C4-2B (cell line): ENCODE measurements around the gene MYH11.
"Not testable (repeated sequence)": the region's sequence is repeated elsewhere in the genome, so short reads cannot be mapped to it uniquely, and the experiment has no call there.

Experiments
- H3K27ac ChIP-seq: fragments of 450-650 bp; 2 replicates; pipeline ENCODE4 v1.5.1; 2017
- CTCF ChIP-seq: fragments of 450-650 bp; conservative IDR thresholded peaks from 2 replicates; pipeline ENCODE4 v1.5.1; 2017; ENCODE audit warnings: mild to moderate bottlenecking
- ZFX ChIP-seq: fragments of 450-650 bp; IDR thresholded peaks from 2 replicates; pipeline ENCODE4 v1.6.1; 2017

MYH11 gene

GRCh38 chr16:15854906-15855703 lies 1.7 kb downstream of the MYH11 start:
- no peak overlapping the region for H3K27ac ChIP-seq
- TF ChIP-seq ZFX: no peak
- no peak for TF ChIP-seq CTCF

GRCh38 chr16:15854061-15854460 lies 2.8 kb downstream of the MYH11 start:
- no peak for TF ChIP-seq CTCF
- no peak for TF ChIP-seq ZFX
- H3K27ac ChIP-seq: no peak overlapping the region

- no peak overlapping the region for H3K27ac ChIP-seq
- TF ChIP-seq ZFX: no peak
- TF ChIP-seq CTCF: no peak
Observed at GRCh38 chr16:15853021-15853420, 3.8 kb downstream of the MYH11 start.

GRCh38 chr16:15850555-15850954 lies 6.3 kb downstream of the MYH11 start:
- not testable (repeated sequence) for H3K27ac ChIP-seq

GRCh38 chr16:15849209-15849981 lies 7.4 kb downstream of the MYH11 start:
- no peak overlapping the region for H3K27ac ChIP-seq
- TF ChIP-seq CTCF (no peak), ZFX (no peak)

- no peak for TF ChIP-seq ZFX
- no peak for TF ChIP-seq CTCF
- H3K27ac ChIP-seq: no peak overlapping the region
Observed at GRCh38 chr16:15847611-15848175, 9.1 kb downstream of the MYH11 start.

- no peak for TF ChIP-seq CTCF
- no peak for TF ChIP-seq ZFX
Observed at GRCh38 chr16:15846510-15846909, 10.3 kb downstream of the MYH11 start.

More at GRCh38 chr16:15846510-15846909, 10.3 kb downstream of the MYH11 start:
- no peak overlapping the region for H3K27ac ChIP-seq
